NCI-H1105 treated with DMSO at 0.1 percent for 48 hours (cell line): ENCODE data around the gene CALML3.
A peak's percentile ranks its signal among the peaks of the same experiment; 100 is the strongest.

Source experiments
- DNase-seq: peaks from one replicate; lab custom pipeline; 2025; lab: John Stamatoyannopoulos, UW

The CALML3 gene

GRCh38 chr10:5525561-5526341 is 990 bp downstream of the CALML3 start:
- DNase-seq, result no peak

- no peak for DNase-seq
Measured at GRCh38 chr10:5526691-5527331, 2.0 kb downstream of the CALML3 start.

GRCh38 chr10:5527332-5528200 is 2.8 kb downstream of the CALML3 start:
- peak; percentile 52 for DNase-seq

- no peak for DNase-seq
Measured at GRCh38 chr10:5528989-5529701, 4.4 kb downstream of the CALML3 start.

- no peak for DNase-seq
Measured at GRCh38 chr10:5529702-5530411, 5.1 kb downstream of the CALML3 start.

- DNase-seq, result no peak
Measured at GRCh38 chr10:5530412-5530806, 5.6 kb downstream of the CALML3 start.

- no peak for DNase-seq
Measured at GRCh38 chr10:5530846-5531557, 6.2 kb downstream of the CALML3 start.

- DNase-seq, result no peak
Measured at GRCh38 chr10:5531558-5532306, 7.0 kb downstream of the CALML3 start.

GRCh38 chr10:5532307-5532605 is 7.5 kb downstream of the CALML3 start:
- DNase-seq, result no peak

- no peak for DNase-seq
Measured at GRCh38 chr10:5532618-5533097, 7.9 kb downstream of the CALML3 start.

- no peak for DNase-seq
Measured at GRCh38 chr10:5533098-5533731, 8.5 kb downstream of the CALML3 start.

GRCh38 chr10:5534051-5534821 is 9.5 kb downstream of the CALML3 start:
- no peak for DNase-seq

- no peak for DNase-seq
Measured at GRCh38 chr10:5534880-5535856, 10.4 kb downstream of the CALML3 start.

GRCh38 chr10:5536486-5537081 is 11.8 kb downstream of the CALML3 start:
- DNase-seq, result no peak

- no peak for DNase-seq
Measured at GRCh38 chr10:5537684-5538083, 12.9 kb downstream of the CALML3 start.

- DNase-seq, result no peak
Measured at GRCh38 chr10:5538446-5538845, 13.7 kb downstream of the CALML3 start.
